Measurements from ENCODE around the gene DPP7.

DPP7 gene

GRCh38 chr9:137163365-137163715, 48.8 kb upstream of the DPP7 start:
- ChIA-PET POLR2A (interaction anchor here (1.0 to 2.5 kb wide), 2 partner anchors 34 to 37 kb away, joined by 3 to 7 read pairs; partner anchors contain the start of gene TPRN), CTCF (interaction anchor here (0.6 kb wide), 1 partner anchor 41 kb away, joined by 4 read pairs; no protein-coding TSS in a partner anchor)

DNA sequence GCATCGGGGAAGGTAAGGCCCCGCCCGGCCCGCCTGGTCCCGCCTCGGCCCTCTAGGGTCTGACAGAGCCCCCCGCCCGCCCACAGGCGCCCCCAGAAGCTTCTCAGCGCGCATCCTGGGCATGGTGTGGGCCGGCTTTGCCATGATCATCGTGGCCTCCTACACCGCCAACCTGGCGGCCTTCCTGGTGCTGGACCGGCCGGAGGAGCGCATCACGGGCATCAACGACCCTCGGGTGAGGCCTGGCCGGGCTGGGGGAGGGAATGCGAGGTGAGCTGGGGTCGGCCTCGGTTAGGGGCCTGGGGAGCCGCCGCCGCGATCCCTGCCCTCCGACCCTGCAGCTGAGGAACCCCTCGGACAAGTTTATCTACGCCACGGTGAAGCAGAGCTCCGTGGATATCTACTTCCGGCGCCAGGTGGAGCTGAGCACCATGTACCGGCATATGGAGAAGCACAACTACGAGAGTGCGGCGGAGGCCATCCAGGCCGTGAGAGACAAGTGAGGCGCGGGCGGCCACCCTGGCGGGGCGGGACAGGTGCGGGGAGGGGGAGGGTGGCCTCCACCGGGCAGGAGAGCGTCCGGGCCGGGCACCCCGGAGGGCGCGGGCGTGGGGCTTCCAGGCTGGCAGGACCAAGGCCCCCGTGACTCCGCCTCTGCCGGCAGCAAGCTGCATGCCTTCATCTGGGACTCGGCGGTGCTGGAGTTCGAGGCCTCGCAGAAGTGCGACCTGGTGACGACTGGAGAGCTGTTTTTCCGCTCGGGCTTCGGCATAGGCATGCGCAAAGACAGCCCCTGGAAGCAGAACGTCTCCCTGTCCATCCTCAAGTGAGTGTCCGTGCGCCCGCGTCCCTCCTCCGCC, 48.2 kb upstream of the DPP7 start:
- CTCF ChIA-PET: interaction anchor here (0.6 kb wide), 1 partner anchor 41 kb away, joined by 4 read pairs; no protein-coding TSS in a partner anchor
- H3K4me3 ChIP-seq (ENCODE audit: low read depth, low read length): no peak overlapping the region

More at GRCh38 chr9:137163365-137163715, 48.8 kb upstream of the DPP7 start:
- H3K36me3 ChIP-seq (ENCODE audit: control insufficient read depth in 2 of 2, insufficient read depth in 1 of 2, low read length in 2 of 2): no peaks in the 10 kb centered on the region
- no peak for TF ChIP-seq SETDB1 (IDR thresholded peaks at IDR 0.05; ENCODE audit: insufficient read length, low read length)
- no peak for TF ChIP-seq ZNF544 (tag by site-specific recombination; IDR thresholded peaks at IDR 0.05)
- TF ChIP-seq ZNF670 (tag by site-specific recombination; IDR thresholded peaks at IDR 0.05; ENCODE audit: low read depth): no peak
- TF ChIP-seq KLF8 (tag by site-specific recombination; IDR thresholded peaks at IDR 0.05): peak; percentile 92; the same call in 1 of the 2 replicates
- TF ChIP-seq SP2 (tag by site-specific recombination; IDR thresholded peaks at IDR 0.05): 0 out of 2 replicates have a peak, but pooled peaks have one; percentile 13
- no peak for TF ChIP-seq ZNF776 (tag by site-specific recombination; IDR thresholded peaks at IDR 0.05; ENCODE audit: borderline replicate concordance)
- peak; percentile 85 for TF ChIP-seq KLF1 (tag by site-specific recombination; IDR thresholded peaks at IDR 0.05)
- H3K4me1 ChIP-seq (ENCODE audit: control insufficient read depth, insufficient read depth, low read length): no peaks in the 10 kb centered on the region
- no peaks in the 10 kb centered on the region for H3K9me3 ChIP-seq (ENCODE audit: control insufficient read depth, insufficient read depth, low read depth, low read length)
- H3K27ac ChIP-seq (ENCODE audit: extremely low read depth, low read depth, low read length): no peak overlapping the region
- H3K4me3 ChIP-seq (ENCODE audit: low read depth, low read length): no peak overlapping the region

More for the DNA sequence above, 48.2 kb upstream of the DPP7 start:
- H3K9me3 ChIP-seq (ENCODE audit: control insufficient read depth, insufficient read depth, low read depth, low read length): no peaks in the 10 kb centered on the region
- no peaks in the 10 kb centered on the region for H3K4me1 ChIP-seq (ENCODE audit: control insufficient read depth, insufficient read depth, low read length)
- H3K27ac ChIP-seq (ENCODE audit: extremely low read depth, low read depth, low read length): no peak overlapping the region
- TF ChIP-seq REST (tag by site-specific recombination; IDR thresholded peaks at IDR 0.05) (no peak), SP7 (tag by site-specific recombination; IDR thresholded peaks at IDR 0.05) (no peak), HOXC10 (CRISPR knock-in tag; IDR thresholded peaks at IDR 0.05) (no peak), ZNF248 (tag by site-specific recombination; IDR thresholded peaks at IDR 0.05) (no peak), ZNF48 (tag by site-specific recombination; IDR thresholded peaks at IDR 0.05) (no peak), ZNF768 (tag by site-specific recombination; IDR thresholded peaks at IDR 0.05) (no peak), ZBTB21 (tag by site-specific recombination; IDR thresholded peaks at IDR 0.05) (no peak), ZNF776 (tag by site-specific recombination; IDR thresholded peaks at IDR 0.05; ENCODE audit: borderline replicate concordance) (no peak), ZNF132 (tag by site-specific recombination; IDR thresholded peaks at IDR 0.05; ENCODE audit: borderline replicate concordance) (no peak), ZNF133 (tag by site-specific recombination; IDR thresholded peaks at IDR 0.05) (no peak)
- TF ChIP-seq, protein P1, sequence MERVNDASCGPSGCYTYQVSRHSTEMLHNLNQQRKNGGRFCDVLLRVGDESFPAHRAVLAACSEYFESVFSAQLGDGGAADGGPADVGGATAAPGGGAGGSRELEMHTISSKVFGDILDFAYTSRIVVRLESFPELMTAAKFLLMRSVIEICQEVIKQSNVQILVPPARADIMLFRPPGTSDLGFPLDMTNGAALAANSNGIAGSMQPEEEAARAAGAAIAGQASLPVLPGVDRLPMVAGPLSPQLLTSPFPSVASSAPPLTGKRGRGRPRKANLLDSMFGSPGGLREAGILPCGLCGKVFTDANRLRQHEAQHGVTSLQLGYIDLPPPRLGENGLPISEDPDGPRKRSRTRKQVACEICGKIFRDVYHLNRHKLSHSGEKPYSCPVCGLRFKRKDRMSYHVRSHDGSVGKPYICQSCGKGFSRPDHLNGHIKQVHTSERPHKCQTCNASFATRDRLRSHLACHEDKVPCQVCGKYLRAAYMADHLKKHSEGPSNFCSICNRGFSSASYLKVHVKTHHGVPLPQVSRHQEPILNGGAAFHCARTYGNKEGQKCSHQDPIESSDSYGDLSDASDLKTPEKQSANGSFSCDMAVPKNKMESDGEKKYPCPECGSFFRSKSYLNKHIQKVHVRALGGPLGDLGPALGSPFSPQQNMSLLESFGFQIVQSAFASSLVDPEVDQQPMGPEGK (tag by site-specific recombination; IDR thresholded peaks at IDR 0.05): no peak
- TF ChIP-seq, protein P2, sequence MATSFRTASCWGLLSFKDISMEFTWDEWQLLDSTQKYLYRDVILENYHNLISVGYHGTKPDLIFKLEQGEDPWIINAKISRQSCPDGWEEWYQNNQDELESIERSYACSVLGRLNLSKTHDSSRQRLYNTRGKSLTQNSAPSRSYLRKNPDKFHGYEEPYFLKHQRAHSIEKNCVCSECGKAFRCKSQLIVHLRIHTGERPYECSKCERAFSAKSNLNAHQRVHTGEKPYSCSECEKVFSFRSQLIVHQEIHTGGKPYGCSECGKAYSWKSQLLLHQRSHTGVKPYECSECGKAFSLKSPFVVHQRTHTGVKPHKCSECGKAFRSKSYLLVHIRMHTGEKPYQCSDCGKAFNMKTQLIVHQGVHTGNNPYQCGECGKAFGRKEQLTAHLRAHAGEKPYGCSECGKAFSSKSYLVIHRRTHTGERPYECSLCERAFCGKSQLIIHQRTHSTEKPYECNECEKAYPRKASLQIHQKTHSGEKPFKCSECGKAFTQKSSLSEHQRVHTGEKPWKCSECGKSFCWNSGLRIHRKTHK (tag by site-specific recombination; IDR thresholded peaks at IDR 0.05): no peak
- TF ChIP-seq, protein P3, sequence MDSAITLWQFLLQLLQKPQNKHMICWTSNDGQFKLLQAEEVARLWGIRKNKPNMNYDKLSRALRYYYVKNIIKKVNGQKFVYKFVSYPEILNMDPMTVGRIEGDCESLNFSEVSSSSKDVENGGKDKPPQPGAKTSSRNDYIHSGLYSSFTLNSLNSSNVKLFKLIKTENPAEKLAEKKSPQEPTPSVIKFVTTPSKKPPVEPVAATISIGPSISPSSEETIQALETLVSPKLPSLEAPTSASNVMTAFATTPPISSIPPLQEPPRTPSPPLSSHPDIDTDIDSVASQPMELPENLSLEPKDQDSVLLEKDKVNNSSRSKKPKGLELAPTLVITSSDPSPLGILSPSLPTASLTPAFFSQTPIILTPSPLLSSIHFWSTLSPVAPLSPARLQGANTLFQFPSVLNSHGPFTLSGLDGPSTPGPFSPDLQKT (IDR thresholded peaks at IDR 0.05; ENCODE audit: borderline replicate concordance, low read depth, low read length): no peak
- no peaks in the 10 kb centered on the region for H3K36me3 ChIP-seq (ENCODE audit: control insufficient read depth in 2 of 2, insufficient read depth in 1 of 2, low read length in 2 of 2)
- POLR2A ChIA-PET: interaction anchor here (1.0 to 2.5 kb wide), 3 partner anchors 10 to 38 kb away, joined by 3 to 7 read pairs (median 3); partner anchors contain the start of genes TMEM210 and TPRN
